Measurements from ENCODE around the gene SLC36A1.

- TF ChIP-seq, protein P1, sequence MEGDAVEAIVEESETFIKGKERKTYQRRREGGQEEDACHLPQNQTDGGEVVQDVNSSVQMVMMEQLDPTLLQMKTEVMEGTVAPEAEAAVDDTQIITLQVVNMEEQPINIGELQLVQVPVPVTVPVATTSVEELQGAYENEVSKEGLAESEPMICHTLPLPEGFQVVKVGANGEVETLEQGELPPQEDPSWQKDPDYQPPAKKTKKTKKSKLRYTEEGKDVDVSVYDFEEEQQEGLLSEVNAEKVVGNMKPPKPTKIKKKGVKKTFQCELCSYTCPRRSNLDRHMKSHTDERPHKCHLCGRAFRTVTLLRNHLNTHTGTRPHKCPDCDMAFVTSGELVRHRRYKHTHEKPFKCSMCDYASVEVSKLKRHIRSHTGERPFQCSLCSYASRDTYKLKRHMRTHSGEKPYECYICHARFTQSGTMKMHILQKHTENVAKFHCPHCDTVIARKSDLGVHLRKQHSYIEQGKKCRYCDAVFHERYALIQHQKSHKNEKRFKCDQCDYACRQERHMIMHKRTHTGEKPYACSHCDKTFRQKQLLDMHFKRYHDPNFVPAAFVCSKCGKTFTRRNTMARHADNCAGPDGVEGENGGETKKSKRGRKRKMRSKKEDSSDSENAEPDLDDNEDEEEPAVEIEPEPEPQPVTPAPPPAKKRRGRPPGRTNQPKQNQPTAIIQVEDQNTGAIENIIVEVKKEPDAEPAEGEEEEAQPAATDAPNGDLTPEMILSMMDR (IDR thresholded peaks at IDR 0.05) = no peak
- TF ChIP-seq POLR2A (IDR thresholded peaks at IDR 0.05) = no peak
- no peak for TF ChIP-seq EP300 (IDR thresholded peaks at IDR 0.05)
Observed at GRCh38 chr5:151492729-151493128, 45.3 kb downstream of the SLC36A1 start.

Measured in tibial nerve (tissue), 4 donors.